Liver (tissue), 9 donors: ENCODE results near the gene LOXL3. TPM values are rescaled to one million over a fixed set of nuclear protein-coding genes. Genes with fewer than 3 reads are reported as not detected.

Experiments used
- DNase-seq: peaks from one replicate; pipeline ENCODE4 v3.0.0-alpha.2; 2017; ENCODE audit warnings: low spot score
- H3K27ac ChIP-seq, 2 donors: one replicate each; pipeline ENCODE4 v1.7.0; 2013; ENCODE audit warnings: inconsistent platforms in 2 of 2, low read length in 2 of 2, control low read depth in 1 of 2, low read depth in 1 of 2, mild to moderate bottlenecking in 1 of 2
- H3K27me3 ChIP-seq, 4 donors: one replicate each; pipeline versions ENCODE4 v1.6.1 to v1.7.0; 2013; ENCODE audit warnings: low read length in 3 of 4, inconsistent platforms in 1 of 4, mild to moderate bottlenecking in 1 of 4, moderate library complexity in 1 of 4; ENCODE audit not compliant: control insufficient read depth in 4 of 4, insufficient read depth in 4 of 4
- H3K36me3 ChIP-seq, 4 donors: one replicate each; pipeline versions ENCODE4 v1.6.1 to v1.7.0; 2013; ENCODE audit warnings: low read length in 3 of 4, mild to moderate bottlenecking in 3 of 4, low read depth in 1 of 4, moderate library complexity in 1 of 4; ENCODE audit not compliant: control insufficient read depth in 4 of 4, insufficient read depth in 3 of 4
- H3K4me1 ChIP-seq, 4 donors: one replicate each; pipeline versions ENCODE4 v1.6.1 to v1.7.0; 2013; ENCODE audit warnings: low read length in 3 of 4, mild to moderate bottlenecking in 3 of 4, moderate library complexity in 1 of 4; ENCODE audit not compliant: control insufficient read depth in 4 of 4, insufficient read depth in 4 of 4
- H3K4me3 ChIP-seq, 3 donors: one replicate each; pipeline versions ENCODE4 v1.6.1 to v1.7.0; 2013; ENCODE audit warnings: low read length in 3 of 3, control low read depth in 1 of 3, low read depth in 1 of 3, mild to moderate bottlenecking in 1 of 3
- H3K9ac ChIP-seq, 2 donors: one replicate each; pipeline ENCODE4 v1.7.0; 2013; ENCODE audit warnings: low read length in 2 of 2, mild to moderate bottlenecking in 2 of 2, moderate library complexity in 2 of 2, control low read depth in 1 of 2, low read depth in 1 of 2
- H3K9me3 ChIP-seq, 4 donors: one replicate each; pipeline versions ENCODE4 v1.6.1 to v1.7.0; 2013; ENCODE audit warnings: low read length in 3 of 4; ENCODE audit not compliant: control insufficient read depth in 4 of 4
- EGR1 ChIP-seq, 2 donors: IDR thresholded peaks; 2 replicates each; pipeline ENCODE4 v1.6.1; 2016 to 2018; ENCODE audit warnings: antibody characterized with exemption in 2 of 2, low read depth in 2 of 2
- FOXA1 ChIP-seq: IDR thresholded peaks from 2 replicates; pipeline ENCODE4 v1.6.1; 2016; ENCODE audit warnings: antibody characterized with exemption
- GABPA ChIP-seq, 2 donors: IDR thresholded peaks in 1 of 2; conservative IDR thresholded peaks in 1 of 2; 2 replicates each; pipeline ENCODE4 v1.6.1; 2016; ENCODE audit warnings: antibody characterized with exemption in 2 of 2, mild to moderate bottlenecking in 1 of 2, moderate library complexity in 1 of 2
- HNF4G ChIP-seq: IDR thresholded peaks from 2 replicates; pipeline ENCODE4 v1.6.1; 2016; ENCODE audit warnings: antibody characterized with exemption
- JUND ChIP-seq, 2 donors: IDR thresholded peaks; 2 replicates each; pipeline ENCODE4 v1.6.1; 2016; ENCODE audit warnings: antibody characterized with exemption in 2 of 2
- NR2F2 ChIP-seq: IDR thresholded peaks from 2 replicates; pipeline ENCODE4 v1.6.1; 2016; ENCODE audit warnings: antibody characterized with exemption
- RAD21 ChIP-seq, 2 donors: IDR thresholded peaks; 2 replicates each; pipeline ENCODE4 v1.6.1; 2016; ENCODE audit warnings: antibody characterized with exemption in 2 of 2, mild to moderate bottlenecking in 2 of 2
- SP1 ChIP-seq: IDR thresholded peaks from 2 replicates; pipeline ENCODE4 v1.6.1; 2018; ENCODE audit warnings: antibody characterized with exemption, mild to moderate bottlenecking
- TAF1 ChIP-seq: conservative IDR thresholded peaks from 2 replicates; pipeline ENCODE4 v1.6.1; 2016; ENCODE audit warnings: antibody characterized with exemption, mild to moderate bottlenecking
- YY1 ChIP-seq: IDR thresholded peaks from 2 replicates; pipeline ENCODE4 v1.6.1; 2016; ENCODE audit warnings: antibody characterized with exemption, mild to moderate bottlenecking
- WGBS: extraction: QIAGEN DNeasy Blood & Tissue Kit; methylation state at CpG from one replicate; pipeline ENCODE4 v1.1.7; 2013; 5-methylcytosine and 5-hydroxymethylcytosine counted together
- polyA plus RNA-seq, 2 donors: library from polyadenylated mRNA; stranded (reverse) in 1 of 2; unstranded in 1 of 2; fragments of 200-250 nt in 1 of 2; fragments of >200 nt in 1 of 2; fragmentation: Nextera tagmentation in 1 of 2; extraction: Ambion mirVana in 1 of 2; gene quantifications; one replicate each; pipeline versions ENCODE4 v1.2.1 to v1.2.3, GENCODE V29; 2013 to 2015
- total RNA-seq, 2 donors: library from RNA; depleted of rRNA; stranded (reverse); fragments of >200 nt; gene quantifications; one replicate each; pipeline ENCODE4 v1.2.3, GENCODE V29; 2014
- TF ChIP-seq, protein P1 (sequence below): fragments of 150-350 bp; IDR thresholded peaks from 2 replicates; pipeline ENCODE4 v1.5.1; 2017; ENCODE audit warnings: improper control_type of control experiment, low read depth, low read length; ENCODE audit not compliant: missing input control
- TF ChIP-seq, protein P2 (sequence below): IDR thresholded peaks from 2 replicates; pipeline ENCODE4 v1.6.1; 2016; ENCODE audit warnings: antibody characterized with exemption, mild to moderate bottlenecking
- donor health status: healthy.
- donor health status: healthy.
- donor health status: healthy.
- donor health status: healthy.
- donor health status: healthy.

LOXL3 gene
- total and polyA plus RNA-seq, 4 donors = 0.31 to 2.8 (median 1.3) TPM

DNA sequence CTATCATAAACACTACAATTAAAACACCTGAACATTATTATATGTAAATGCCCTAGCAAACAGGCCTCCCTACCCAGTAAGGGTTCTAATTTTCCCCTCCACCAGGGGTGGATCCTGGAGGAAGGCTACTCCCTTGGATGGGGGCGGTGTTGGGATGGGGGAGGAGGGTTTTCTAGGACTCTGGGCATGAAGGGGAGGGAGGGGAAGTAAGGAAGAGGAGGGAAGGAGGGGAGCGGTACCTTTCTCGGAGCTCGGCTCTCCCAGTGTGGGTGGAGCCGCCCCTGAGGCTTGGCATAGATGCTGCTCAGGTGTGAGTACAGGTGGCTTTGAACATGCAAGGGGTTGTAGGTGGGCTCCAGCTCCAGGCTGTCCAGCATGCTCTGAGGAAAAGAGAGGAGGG lies 6.2 kb upstream of the LOXL3 start:
- TF ChIP-seq GABPA (IDR thresholded peaks at IDR 0.05 in 1 of 2, conservative IDR thresholded peaks at IDR 0.05 in 1 of 2) = no peak
- no peak for TF ChIP-seq SP1
- TF ChIP-seq RAD21 (IDR thresholded peaks at IDR 0.05) = no peak
- no peak overlapping the region for H3K27ac ChIP-seq
- H3K36me3 ChIP-seq = no peaks in the 10 kb centered on the region
- 54% methylated on average over 5 of the region's 5 CpGs for WGBS
- H3K4me1 ChIP-seq = peaks cover 0 to 1% (median 0%) of the 10 kb centered on the region in 4 donors
- no peaks in the 10 kb centered on the region for H3K27me3 ChIP-seq
- H3K9ac ChIP-seq = no peak overlapping the region
- no peaks in the 10 kb centered on the region for H3K9me3 ChIP-seq
- no peak for DNase-seq
- H3K4me3 ChIP-seq = no peak overlapping the region

DNA sequence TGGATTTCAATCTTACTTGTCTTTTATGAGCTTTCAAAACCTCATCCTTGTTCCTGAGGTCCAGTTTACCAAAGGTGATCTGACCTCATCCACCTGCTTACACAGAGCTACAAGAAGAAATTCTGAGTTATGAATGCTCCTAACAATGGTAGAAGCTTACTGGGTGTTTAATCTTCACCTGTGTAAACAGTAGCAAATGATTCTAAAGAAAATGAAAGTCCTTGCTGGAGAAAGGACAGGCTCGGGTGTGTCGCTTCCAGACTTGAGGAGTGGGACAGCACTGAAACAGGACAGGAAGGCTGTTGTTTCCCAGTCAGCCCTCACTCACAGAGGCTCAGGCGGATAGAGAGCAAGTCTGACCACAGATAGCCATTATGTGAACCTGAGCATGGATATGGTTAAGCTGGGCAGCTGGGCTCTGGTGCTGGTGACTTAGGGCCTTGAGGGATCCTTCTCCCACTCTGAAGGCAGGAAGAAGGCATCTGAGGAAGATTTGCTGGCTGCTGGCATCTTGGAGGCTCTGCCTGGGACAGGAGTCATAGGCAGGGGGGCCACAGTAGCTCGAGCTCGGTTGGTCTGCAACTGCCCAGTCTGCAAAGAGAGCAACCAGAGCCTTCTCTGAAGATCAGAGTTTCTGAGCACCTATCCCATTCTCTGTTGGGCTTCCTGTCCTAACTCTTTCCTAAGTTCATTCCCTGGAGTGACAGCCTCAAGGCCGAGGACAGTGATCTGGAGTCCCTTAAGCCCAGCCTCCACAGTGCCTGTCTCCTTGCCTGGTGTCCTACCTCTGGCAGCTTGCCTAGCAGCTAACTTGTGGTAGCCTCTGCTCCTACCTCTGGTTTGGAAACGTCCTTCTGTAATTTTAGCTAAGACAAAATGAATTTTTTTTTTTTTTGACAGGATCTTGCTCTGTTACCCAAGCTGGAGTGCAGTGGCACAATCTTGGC lies 4.8 kb upstream of the LOXL3 start:
- no peak overlapping the region for H3K9ac ChIP-seq
- WGBS = 73% methylated on average over 7 of the region's 7 CpGs
- peaks cover 0 to 4% (median 2%) of the 10 kb centered on the region in 4 donors for H3K4me1 ChIP-seq
- no peaks in the 10 kb centered on the region for H3K9me3 ChIP-seq
- H3K27ac ChIP-seq = no peak overlapping the region
- no peak for DNase-seq
- TF ChIP-seq JUND (IDR thresholded peaks at IDR 0.05) (no peak), FOXA1 (no peak), NR2F2 (no peak), EGR1 (IDR thresholded peaks at IDR 0.05; ENCODE audit: low read depth in 2 of 2) (no peak), HNF4G (no peak), TAF1 (no peak), SP1 (no peak), YY1 (no peak)
- TF ChIP-seq, protein P1, sequence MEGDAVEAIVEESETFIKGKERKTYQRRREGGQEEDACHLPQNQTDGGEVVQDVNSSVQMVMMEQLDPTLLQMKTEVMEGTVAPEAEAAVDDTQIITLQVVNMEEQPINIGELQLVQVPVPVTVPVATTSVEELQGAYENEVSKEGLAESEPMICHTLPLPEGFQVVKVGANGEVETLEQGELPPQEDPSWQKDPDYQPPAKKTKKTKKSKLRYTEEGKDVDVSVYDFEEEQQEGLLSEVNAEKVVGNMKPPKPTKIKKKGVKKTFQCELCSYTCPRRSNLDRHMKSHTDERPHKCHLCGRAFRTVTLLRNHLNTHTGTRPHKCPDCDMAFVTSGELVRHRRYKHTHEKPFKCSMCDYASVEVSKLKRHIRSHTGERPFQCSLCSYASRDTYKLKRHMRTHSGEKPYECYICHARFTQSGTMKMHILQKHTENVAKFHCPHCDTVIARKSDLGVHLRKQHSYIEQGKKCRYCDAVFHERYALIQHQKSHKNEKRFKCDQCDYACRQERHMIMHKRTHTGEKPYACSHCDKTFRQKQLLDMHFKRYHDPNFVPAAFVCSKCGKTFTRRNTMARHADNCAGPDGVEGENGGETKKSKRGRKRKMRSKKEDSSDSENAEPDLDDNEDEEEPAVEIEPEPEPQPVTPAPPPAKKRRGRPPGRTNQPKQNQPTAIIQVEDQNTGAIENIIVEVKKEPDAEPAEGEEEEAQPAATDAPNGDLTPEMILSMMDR = no peak
- TF ChIP-seq, protein P2, sequence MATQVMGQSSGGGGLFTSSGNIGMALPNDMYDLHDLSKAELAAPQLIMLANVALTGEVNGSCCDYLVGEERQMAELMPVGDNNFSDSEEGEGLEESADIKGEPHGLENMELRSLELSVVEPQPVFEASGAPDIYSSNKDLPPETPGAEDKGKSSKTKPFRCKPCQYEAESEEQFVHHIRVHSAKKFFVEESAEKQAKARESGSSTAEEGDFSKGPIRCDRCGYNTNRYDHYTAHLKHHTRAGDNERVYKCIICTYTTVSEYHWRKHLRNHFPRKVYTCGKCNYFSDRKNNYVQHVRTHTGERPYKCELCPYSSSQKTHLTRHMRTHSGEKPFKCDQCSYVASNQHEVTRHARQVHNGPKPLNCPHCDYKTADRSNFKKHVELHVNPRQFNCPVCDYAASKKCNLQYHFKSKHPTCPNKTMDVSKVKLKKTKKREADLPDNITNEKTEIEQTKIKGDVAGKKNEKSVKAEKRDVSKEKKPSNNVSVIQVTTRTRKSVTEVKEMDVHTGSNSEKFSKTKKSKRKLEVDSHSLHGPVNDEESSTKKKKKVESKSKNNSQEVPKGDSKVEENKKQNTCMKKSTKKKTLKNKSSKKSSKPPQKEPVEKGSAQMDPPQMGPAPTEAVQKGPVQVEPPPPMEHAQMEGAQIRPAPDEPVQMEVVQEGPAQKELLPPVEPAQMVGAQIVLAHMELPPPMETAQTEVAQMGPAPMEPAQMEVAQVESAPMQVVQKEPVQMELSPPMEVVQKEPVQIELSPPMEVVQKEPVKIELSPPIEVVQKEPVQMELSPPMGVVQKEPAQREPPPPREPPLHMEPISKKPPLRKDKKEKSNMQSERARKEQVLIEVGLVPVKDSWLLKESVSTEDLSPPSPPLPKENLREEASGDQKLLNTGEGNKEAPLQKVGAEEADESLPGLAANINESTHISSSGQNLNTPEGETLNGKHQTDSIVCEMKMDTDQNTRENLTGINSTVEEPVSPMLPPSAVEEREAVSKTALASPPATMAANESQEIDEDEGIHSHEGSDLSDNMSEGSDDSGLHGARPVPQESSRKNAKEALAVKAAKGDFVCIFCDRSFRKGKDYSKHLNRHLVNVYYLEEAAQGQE = no peak
- H3K36me3 ChIP-seq = no peaks in the 10 kb centered on the region
- H3K27me3 ChIP-seq = no peaks in the 10 kb centered on the region
- H3K4me3 ChIP-seq = no peak overlapping the region
